Urinary bladder (tissue), 4 donors: ENCODE results near the gene SALL4. TPM values are rescaled to one million over a fixed set of nuclear protein-coding genes. Genes with fewer than 3 reads are reported as not detected.
"Not testable (repeated sequence)": the region's sequence is repeated elsewhere in the genome, so short reads cannot be mapped to it uniquely, and the experiment has no call there.

ENCODE experiments used
- DNase-seq: peaks from one replicate; pipeline ENCODE4 v3.0.0-alpha.2; 2015; ENCODE audit errors: extremely low spot score
- H3K27ac ChIP-seq: one replicate; pipeline ENCODE4 v1.5.1; 2013; ENCODE audit warnings: low read depth, mild to moderate bottlenecking, moderate library complexity
- H3K36me3 ChIP-seq: one replicate; pipeline ENCODE4 v1.6.1; 2013; ENCODE audit warnings: mild to moderate bottlenecking, moderate library complexity; ENCODE audit not compliant: insufficient read depth
- H3K4me1 ChIP-seq: one replicate; pipeline ENCODE4 v1.6.1; 2013; ENCODE audit warnings: mild to moderate bottlenecking, moderate library complexity; ENCODE audit not compliant: insufficient read depth
- H3K4me3 ChIP-seq: one replicate; pipeline ENCODE4 v1.5.1; 2013; ENCODE audit warnings: low read depth, low read length
- WGBS: extraction: QIAGEN DNeasy Blood & Tissue Kit; methylation state at CpG from one replicate; pipeline ENCODE4 v1.1.7; 2013; 5-methylcytosine and 5-hydroxymethylcytosine counted together
- polyA plus RNA-seq: library from polyadenylated mRNA; stranded (reverse); fragments of 200-250 nt; gene quantifications from one replicate; pipeline ENCODE4 v1.2.3, GENCODE V29; 2013
- total RNA-seq: library from RNA; depleted of rRNA; stranded (reverse); fragments of >200 nt; gene quantifications from one replicate; pipeline ENCODE4 v1.2.3, GENCODE V29; 2014
- donor health status: healthy with polysubstance abuse.
- donor health status: healthy.

SALL4 gene
- total and polyA plus RNA-seq, 2 donors, result 0.06 to 1.3 TPM

DNA sequence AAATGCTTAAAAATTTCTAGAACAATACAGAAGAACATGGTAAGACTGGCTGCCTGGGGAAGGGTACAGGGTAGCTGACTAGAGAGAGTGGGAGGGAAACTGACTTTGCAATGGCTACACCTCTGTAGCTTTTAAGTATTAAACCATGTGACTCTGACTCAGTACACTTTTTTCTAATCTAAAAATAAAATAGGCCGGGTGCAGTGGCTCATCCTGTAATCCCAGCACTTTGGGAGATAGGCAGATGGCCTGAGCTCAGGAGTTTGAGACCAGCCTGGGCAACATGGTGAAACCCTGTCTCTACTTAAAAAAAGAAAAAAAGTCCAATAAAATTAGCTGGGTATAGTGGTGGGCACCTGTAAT is 52.7 kb downstream of the SALL4 start:
- Histone ChIP-seq H3K27ac (no peak overlapping the region), H3K4me1 (peaks cover 2% of the 10 kb centered on the region), H3K36me3 (no peaks in the 10 kb centered on the region), H3K4me3 (no peak overlapping the region)
- DNase-seq, result no peak
- whole genome bisulfite sequencing, result 13% methylated on average over 1 of the region's 1 CpG

DNA sequence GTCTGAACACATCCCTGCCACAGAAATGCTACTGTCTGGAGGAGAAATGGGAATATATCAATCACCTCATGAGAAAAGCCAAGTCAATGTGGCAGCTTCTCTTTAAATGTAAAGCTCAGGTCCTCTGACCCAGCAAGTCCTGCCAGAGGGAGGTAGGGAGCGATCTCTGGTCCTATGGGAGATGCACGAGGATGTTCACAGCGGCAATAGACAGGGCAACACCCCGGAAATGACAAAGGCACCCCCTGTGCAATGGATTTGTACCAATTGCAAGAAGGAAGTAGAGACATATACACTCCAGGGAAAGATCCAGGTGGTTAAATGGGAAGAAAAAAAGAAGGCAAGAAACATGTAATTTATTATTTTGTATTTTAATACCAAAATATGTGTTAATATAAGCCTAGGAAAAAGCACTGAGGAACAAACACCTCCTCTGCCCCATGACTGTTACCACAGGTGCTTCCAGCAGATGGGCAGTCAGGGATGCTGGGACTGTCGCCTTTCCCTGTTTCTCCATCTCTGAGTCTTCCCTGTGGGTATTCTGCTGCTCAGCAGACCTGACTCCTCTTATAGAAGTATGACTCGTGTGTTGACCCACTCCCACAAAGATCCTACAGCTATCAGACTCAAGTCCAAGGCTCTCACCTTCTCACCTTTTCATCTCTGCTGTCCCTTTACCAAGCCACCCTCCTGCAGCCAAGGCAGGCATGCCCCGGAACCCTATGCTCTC is 55.0 kb downstream of the SALL4 start:
- WGBS, result 93% methylated on average over 7 of the region's 7 CpGs

DNA sequence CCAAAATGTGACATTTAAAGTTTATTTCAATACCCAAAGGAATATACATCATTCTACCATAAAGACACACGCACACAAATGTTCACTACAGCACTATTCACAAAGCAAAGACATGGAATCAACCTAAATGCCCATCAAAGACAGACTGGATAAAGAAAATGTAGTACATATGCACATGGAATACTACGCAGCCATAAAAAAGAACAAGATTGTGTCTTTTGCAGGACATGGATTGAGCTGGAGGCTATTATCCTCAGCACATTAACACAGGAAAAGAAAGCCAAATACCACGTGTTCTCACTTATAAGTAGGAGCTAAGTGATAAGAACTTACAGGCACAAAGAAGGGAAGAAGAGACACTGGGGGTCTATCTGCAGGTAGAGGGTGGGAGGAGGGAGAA is 56.5 kb downstream of the SALL4 start:
- H3K27ac ChIP-seq, result no peak overlapping the region

More for the DNA sequence above, 55.0 kb downstream of the SALL4 start:
- DNase-seq, result no peak
- Histone ChIP-seq H3K36me3 (no peaks in the 10 kb centered on the region), H3K4me1 (no peaks in the 10 kb centered on the region), H3K27ac (no peak overlapping the region), H3K4me3 (no peak overlapping the region)

DNA sequence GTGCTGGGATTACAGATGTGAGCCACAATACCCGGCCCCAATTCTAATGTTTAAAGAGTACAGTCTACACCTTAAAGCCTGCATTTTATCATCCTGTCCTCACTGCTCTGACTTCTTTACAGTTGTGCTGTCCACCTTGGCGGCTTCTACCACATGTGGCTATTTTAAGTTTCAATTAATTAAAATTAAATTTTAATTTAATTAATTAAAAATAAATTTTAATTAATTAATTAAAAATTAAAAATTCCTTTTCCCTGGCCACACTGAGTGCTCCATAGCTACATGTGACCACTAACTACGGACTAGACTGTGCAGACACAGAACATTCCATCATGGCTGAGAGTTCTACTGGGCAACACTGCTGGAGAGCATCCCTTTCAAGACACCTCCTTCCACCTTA is 61.5 kb downstream of the SALL4 start:
- H3K4me3 ChIP-seq, result no peak overlapping the region
- H3K36me3 ChIP-seq, result no peaks in the 10 kb centered on the region
- WGBS, result 90% methylated on average over 3 of the region's 3 CpGs
- no peaks in the 10 kb centered on the region for H3K4me1 ChIP-seq
- no peak overlapping the region for H3K27ac ChIP-seq
- no peak for DNase-seq

More for the DNA sequence above, 56.5 kb downstream of the SALL4 start:
- H3K4me3 ChIP-seq, result no peak overlapping the region
- DNase-seq, result no peak
- no peaks in the 10 kb centered on the region for H3K36me3 ChIP-seq
- WGBS, result 93% methylated on average over 3 of the region's 3 CpGs
- no peaks in the 10 kb centered on the region for H3K4me1 ChIP-seq

DNA sequence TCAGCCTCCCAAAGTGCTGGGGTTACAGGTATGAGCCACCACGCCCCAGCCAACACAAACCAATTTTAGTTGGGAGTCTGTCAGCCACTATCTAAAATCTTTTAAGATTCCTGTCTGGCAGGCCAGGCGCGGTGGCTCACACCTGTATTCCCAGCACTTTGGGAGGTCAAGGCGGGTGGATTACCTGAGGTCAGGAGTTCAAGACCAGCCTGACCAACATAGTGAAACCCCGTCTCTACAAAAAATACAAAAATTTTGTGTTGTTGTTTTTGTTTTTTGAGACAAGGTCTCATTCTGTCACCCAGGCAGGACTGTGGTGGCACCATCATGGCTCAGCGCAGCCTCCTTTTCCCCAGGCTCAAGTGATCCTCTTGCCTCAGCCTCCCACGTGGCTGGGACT is 62.0 kb downstream of the SALL4 start:
- not testable (repeated sequence) for H3K36me3 ChIP-seq, H3K4me3 ChIP-seq, H3K27ac ChIP-seq, H3K4me1 ChIP-seq, DNase-seq
- WGBS, result 95% methylated on average over 7 of the region's 7 CpGs

DNA sequence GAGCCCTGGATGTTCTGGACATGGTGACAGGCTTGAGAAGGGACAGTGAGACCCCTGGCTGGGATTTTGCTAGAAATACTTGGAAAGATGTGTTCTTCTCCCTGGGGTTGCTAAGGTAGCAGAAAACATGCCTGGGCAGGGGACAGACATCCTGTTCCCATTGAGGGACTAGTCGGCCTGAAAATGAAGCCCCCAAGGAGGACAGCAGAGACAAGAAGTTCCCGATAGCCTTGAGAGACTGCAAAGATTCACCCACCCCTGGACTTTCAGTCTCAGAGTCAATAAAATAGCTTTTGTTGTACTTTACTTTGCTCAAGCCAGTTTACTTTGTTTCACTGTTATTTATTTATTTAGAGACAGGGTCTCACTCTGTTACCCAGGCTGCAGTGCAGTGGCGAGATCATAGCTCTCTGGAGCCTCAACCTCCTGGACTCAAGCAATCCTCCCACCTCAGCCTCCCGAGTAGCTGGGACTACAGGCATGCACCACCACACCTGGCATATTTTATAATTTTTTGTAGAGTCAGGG is 62.5 kb downstream of the SALL4 start:
- WGBS, result 95% methylated on average over 4 of the region's 4 CpGs
- Histone ChIP-seq H3K27ac (no peak overlapping the region), H3K4me1 (no peaks in the 10 kb centered on the region), H3K36me3 (no peaks in the 10 kb centered on the region), H3K4me3 (no peak overlapping the region)
- no peak for DNase-seq

DNA sequence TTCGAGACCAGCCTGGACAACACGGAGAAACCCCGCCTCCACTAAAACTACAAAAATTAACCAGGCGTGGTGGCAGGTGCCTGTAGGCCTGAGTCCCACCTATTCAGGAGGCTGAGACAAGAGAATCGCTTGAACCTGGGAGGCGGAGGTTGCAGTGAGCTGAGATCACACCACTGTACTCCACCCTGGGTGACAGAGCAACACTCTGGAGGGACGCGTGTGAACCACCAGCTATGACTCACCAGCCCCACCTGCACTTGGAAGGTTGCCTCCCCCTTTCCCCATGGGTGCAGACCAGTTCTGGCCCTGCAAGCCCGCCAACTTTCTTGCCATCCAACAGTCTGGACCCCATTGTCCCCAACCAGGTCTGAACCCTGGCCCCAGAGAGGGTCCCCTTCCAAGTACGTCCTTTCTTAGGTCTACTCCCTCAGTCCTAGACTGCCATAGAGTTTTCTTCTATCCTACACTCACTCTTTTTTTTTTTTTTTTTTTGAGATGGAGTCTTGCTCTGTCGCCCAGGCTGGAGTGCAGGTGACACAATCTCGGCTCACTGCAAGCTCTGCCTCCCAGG is 63.4 kb downstream of the SALL4 start:
- Histone ChIP-seq H3K36me3 (no peaks in the 10 kb centered on the region), H3K4me3 (no peak overlapping the region), H3K27ac (no peak overlapping the region), H3K4me1 (no peaks in the 10 kb centered on the region)
- DNase-seq, result no peak
- WGBS, result 95% methylated on average over 12 of the region's 12 CpGs

DNA sequence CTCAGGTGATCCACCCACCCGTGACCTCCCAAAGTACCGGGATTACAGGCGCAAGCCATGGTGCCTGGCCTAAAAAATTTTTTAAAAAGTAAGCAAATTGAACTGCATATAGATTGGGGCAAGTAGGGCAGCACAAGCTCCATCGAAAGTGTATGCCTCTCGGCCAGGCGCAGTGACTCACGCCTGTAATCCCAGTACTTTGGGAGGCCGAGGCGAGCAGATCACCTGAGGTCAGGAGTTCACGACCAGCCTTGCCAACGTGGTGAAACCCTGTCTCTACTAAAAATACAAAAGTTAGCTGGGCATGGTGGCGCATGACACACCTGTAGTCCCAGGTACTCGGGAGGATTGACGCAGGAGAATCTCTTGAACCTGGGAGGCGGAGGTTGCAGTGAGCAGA is 64.1 kb downstream of the SALL4 start:
- not testable (repeated sequence) for H3K4me3 ChIP-seq, H3K36me3 ChIP-seq, H3K4me1 ChIP-seq, H3K27ac ChIP-seq, DNase-seq
- WGBS, result 96% methylated on average over 15 of the region's 15 CpGs

DNA sequence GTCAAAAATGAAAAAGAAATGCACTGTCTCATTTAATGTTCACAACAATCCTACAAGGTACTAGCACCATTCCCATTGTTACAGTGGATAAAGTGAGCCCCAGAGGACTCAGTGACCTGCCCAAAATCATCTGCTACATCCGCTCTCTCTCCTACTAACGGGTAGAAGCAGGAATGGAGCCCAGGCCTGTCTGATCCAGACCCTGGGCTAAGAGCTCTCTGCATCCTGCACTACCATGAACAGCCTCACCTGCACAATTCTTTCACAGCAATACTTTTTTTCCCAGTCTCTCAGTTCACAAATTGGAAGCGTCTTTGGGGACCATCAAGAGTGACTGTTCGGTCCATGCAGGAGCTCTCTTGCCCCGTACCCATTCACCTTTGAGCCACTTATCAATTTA is 65.4 kb downstream of the SALL4 start:
- no peak for DNase-seq
- Histone ChIP-seq H3K36me3 (no peaks in the 10 kb centered on the region), H3K27ac (no peak overlapping the region), H3K4me3 (no peak overlapping the region), H3K4me1 (no peaks in the 10 kb centered on the region)
- WGBS, result 77% methylated on average over 5 of the region's 5 CpGs

DNA sequence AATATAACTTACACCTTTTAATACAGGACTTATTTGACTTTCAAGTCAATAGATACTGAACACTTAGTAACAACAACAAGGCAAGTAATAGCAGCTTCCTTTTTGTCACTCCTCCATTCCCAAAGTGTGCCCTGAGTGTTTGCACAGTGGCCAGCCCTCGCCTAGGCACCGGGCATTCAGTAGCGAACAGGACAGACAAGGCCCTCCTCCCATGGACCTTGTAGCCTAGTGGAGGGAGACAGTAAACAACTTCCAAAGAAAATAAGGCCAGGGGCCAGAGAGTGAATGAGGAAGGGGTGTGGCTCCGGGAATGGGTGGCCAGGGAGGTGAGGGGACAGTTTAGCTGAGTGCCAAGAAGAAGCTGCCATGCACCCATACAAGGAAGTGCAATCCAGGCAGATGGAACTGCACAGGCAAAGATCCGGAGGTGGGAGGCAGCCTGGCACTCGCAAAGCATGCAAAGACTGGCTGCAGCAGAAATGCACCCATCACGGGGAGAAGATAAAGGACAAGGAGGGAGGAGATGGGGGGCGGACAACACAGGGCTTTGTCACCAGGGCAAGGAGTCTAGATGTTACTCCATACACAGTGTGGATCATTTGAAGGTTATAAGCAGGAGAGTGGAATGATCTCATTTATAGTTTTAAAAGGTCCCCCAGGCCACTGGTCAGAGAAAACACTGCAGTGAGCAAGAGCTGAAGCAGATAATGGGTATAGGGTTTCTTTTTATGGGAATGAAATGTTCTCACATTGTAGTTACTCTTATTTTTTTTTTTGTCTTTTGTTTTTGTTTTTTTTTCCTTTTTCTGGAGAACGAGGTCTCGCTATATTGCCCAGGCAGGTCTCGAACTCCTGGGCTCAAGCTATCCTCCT is 66.4 kb downstream of the SALL4 start:
- WGBS, result 85% methylated on average over 11 of the region's 11 CpGs
- no peak overlapping the region for H3K27ac ChIP-seq
- H3K4me1 ChIP-seq, result no peaks in the 10 kb centered on the region
- H3K36me3 ChIP-seq, result no peaks in the 10 kb centered on the region
- no peak for DNase-seq
- no peak overlapping the region for H3K4me3 ChIP-seq

DNA sequence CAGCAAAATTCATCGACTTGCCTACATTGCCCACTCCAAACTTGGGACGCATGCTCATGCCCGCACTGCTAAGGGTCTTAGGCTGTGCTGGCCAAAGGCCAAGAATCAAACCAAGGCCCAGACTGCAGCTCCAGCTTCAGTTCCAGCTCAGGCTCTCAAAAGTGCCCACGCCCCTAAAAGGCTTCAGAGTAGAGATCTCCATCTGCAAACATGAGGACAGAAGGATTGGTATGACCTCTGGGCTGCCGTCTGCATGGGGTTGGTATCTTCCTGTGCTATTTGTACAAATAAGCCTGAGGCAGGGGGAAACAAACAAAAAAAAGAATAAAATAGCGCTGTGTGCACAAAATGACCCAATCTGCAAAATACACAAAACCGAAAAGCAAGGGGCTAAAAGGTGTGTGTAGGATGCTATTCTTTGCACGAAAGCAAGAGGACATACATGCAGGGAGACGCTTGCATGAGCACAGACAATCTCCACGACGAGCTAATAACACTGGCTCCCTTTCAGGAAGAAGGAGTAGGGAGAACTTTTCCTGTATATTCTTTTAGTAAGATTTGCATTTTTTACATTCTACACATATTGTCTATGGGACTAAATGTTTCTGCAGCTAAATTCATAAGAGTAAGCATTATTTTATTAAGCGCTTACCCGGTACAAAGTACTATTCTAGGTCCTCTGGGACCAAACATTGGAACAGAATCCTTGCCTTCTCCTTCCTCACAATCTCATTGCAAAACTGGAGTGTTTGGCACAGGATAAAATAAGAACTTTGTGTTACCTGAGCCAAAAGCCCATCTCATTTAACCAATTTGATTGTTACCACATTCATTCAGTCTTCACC is 67.2 kb downstream of the SALL4 start:
- 65% methylated on average over 13 of the region's 13 CpGs for WGBS
- no peaks in the 10 kb centered on the region for H3K4me1 ChIP-seq
- H3K27ac ChIP-seq, result no peak overlapping the region
- no peak overlapping the region for H3K4me3 ChIP-seq
- no peak for DNase-seq
- no peaks in the 10 kb centered on the region for H3K36me3 ChIP-seq

DNA sequence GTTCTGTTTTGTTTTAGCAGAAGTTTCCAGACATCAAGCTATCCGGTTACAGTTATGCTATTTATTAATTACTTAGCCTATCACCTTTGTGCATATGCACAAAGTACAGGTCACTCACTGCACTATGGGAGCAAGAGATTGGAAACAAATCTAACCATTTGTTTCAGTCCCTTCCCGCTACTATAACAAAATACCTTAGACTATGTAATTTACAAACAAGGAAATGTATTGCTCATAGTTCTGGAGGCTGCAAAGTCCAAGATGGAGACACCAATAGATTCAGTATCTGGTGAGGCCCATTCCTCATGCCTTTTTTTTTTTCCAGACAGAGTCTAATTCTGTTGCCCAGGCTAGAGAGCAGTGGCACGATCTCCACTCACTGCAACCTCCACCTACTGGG is 69.3 kb downstream of the SALL4 start:
- DNase-seq, result no peak
- Histone ChIP-seq H3K4me3 (no peak overlapping the region), H3K4me1 (no peaks in the 10 kb centered on the region), H3K27ac (no peak overlapping the region), H3K36me3 (no peaks in the 10 kb centered on the region)
- 95% methylated on average over 3 of the region's 3 CpGs for WGBS
